CD4-positive, alpha-beta memory T cell (primary cell): ENCODE measurements around the gene VWF. TPM values are rescaled to one million over a fixed set of nuclear protein-coding genes. Genes with fewer than 3 reads are reported as not detected.

Experiments used
- CTCF ChIA-PET: fragments of 350-600 bp; sonication (Branson Sonifier 250); formaldehyde crosslinking; loops from one replicate; lab custom pipeline; 2021; ENCODE audit warnings: inconsistent platforms; ENCODE audit not compliant: partially characterized antibody; lab: Charles Lee
- POLR2A ChIA-PET: fragments of 350-600 bp; sonication (Branson Sonifier 250); formaldehyde crosslinking; loops from one replicate; lab custom pipeline; 2021; ENCODE audit not compliant: partially characterized antibody; lab: Charles Lee
- DNase-seq, 5 donors: peaks; one replicate each; pipeline versions ENCODE4 v3.0.0 to v3.0.0-alpha.2; 2020 to 2022; ENCODE audit warnings: mixed read lengths in 1 of 5
- H3K27ac ChIP-seq: one replicate; pipeline ENCODE4 v1.7.0; 2013; ENCODE audit warnings: low read depth, low read length
- H3K27me3 ChIP-seq: 2 replicates; pipeline ENCODE4 v1.7.0; 2013; ENCODE audit warnings: mild to moderate bottlenecking, low read length, moderate library complexity; ENCODE audit not compliant: insufficient read depth
- H3K36me3 ChIP-seq: 2 replicates; pipeline ENCODE4 v1.7.0; 2013; ENCODE audit warnings: mild to moderate bottlenecking, low read length, moderate library complexity; ENCODE audit not compliant: insufficient read depth
- H3K4me1 ChIP-seq: 2 replicates; pipeline ENCODE4 v1.7.0; 2013; ENCODE audit warnings: mild to moderate bottlenecking, low read length, moderate library complexity; ENCODE audit not compliant: insufficient read depth
- H3K4me3 ChIP-seq, 2 donors: one replicate each; pipeline ENCODE4 v1.7.0; 2013; ENCODE audit warnings: low read length in 2 of 2, mild to moderate bottlenecking in 1 of 2
- H3K9me3 ChIP-seq, 2 donors: one replicate each; pipeline ENCODE4 v1.7.0; 2013; ENCODE audit warnings: low read length in 2 of 2, control low read depth in 1 of 2; ENCODE audit not compliant: control insufficient read depth in 1 of 2
- H3K27ac Mint-ChIP-seq, 7 donors: one replicate each; pipeline ENCODE4 v1.8.0; 2020 to 2021; ENCODE audit warnings: mixed read lengths in 7 of 7, mild to moderate bottlenecking in 6 of 7, inconsistent platforms in 3 of 7, moderate library complexity in 3 of 7
- H3K27me3 Mint-ChIP-seq, 2 donors: one replicate each; pipeline ENCODE4 v1.8.0; 2020 to 2021; ENCODE audit warnings: mixed read lengths in 2 of 2
- H3K36me3 Mint-ChIP-seq, 2 donors: one replicate each; pipeline ENCODE4 v1.8.0; 2020 to 2021; ENCODE audit warnings: mixed read lengths in 2 of 2, inconsistent platforms in 1 of 2, mild to moderate bottlenecking in 1 of 2
- H3K4me1 Mint-ChIP-seq, 4 donors: one replicate each; pipeline ENCODE4 v1.8.0; 2020 to 2021; ENCODE audit warnings: mixed read lengths in 4 of 4, mild to moderate bottlenecking in 1 of 4
- H3K4me3 Mint-ChIP-seq, 8 donors: one replicate each; pipeline ENCODE4 v1.8.0; 2020 to 2021; ENCODE audit warnings: mixed read lengths in 8 of 8, mild to moderate bottlenecking in 7 of 8, moderate library complexity in 6 of 8, inconsistent platforms in 3 of 8
- H3K9me3 Mint-ChIP-seq, 8 donors: one replicate each; pipeline ENCODE4 v1.8.0; 2020 to 2021; ENCODE audit warnings: mixed read lengths in 8 of 8, mild to moderate bottlenecking in 5 of 8, inconsistent platforms in 3 of 8, moderate library complexity in 1 of 8
- intact Hi-C: fragments of 100-400 bp; cut with micrococcal nuclease; formaldehyde crosslinking; loops from one replicate; pipeline ENCODE4 v1.15.1; 2023
- polyA plus RNA-seq, 2 donors: library from polyadenylated mRNA; unstranded; fragments of 300-500 nt; fragmentation: Illumina TruSeq; gene quantifications; one replicate each; pipeline ENCODE4 v1.2.3, GENCODE V29; 2021
- total RNA-seq, 2 experiments: library from RNA; stranded (reverse); gene quantifications; one replicate each; pipeline ENCODE4 v1.2.3, GENCODE V29; 2021

Gene VWF
- total and polyA plus RNA-seq, 4 experiments from 2014 or later, result 0.03 to 0.17 (median 0.15) TPM; not detected in 1

DNA sequence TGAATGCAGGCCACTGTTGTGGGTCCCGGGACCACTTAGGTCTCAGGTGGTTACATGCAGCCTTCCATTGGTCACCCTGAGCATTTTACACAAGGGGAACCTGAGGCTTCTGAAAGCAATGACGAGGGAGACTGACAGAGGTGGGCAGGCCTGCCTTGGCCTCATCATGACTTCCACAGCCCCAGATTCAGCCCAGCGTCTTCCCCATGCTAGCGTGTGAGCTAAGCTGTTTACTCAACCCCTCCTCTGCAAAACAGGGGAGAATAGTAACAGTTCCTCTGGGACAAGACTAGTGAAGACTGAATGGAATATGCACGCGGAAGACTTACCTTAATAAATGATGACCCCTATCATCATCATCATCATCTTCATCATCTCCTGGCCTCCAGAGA, 46.8 kb downstream of the VWF start:
- intact Hi-C loops, result no loop called here
- no peaks in the 10 kb centered on the region for H3K36me3 Mint-ChIP-seq
- Histone ChIP-seq H3K36me3 (no peaks in the 10 kb centered on the region), H3K9me3 (no peaks in the 10 kb centered on the region), H3K27ac (no peak overlapping the region), H3K4me3 (no peak overlapping the region), H3K27me3 (peaks cover 14% of the 10 kb centered on the region), H3K4me1 (peaks cover 17% of the 10 kb centered on the region)
- ChIA-PET CTCF (no interaction called here), POLR2A (no interaction called here)
- H3K9me3 Mint-ChIP-seq, result no peaks in the 10 kb centered on the region
- no peak overlapping the region for H3K27ac Mint-ChIP-seq
- H3K27me3 Mint-ChIP-seq, result peaks cover 17 to 32% of the 10 kb centered on the region in 2 donors
- H3K4me1 Mint-ChIP-seq, result peaks cover 14 to 26% (median 18%) of the 10 kb centered on the region in 4 donors
- H3K4me3 Mint-ChIP-seq, result no peak overlapping the region
- no peak for DNase-seq

DNA sequence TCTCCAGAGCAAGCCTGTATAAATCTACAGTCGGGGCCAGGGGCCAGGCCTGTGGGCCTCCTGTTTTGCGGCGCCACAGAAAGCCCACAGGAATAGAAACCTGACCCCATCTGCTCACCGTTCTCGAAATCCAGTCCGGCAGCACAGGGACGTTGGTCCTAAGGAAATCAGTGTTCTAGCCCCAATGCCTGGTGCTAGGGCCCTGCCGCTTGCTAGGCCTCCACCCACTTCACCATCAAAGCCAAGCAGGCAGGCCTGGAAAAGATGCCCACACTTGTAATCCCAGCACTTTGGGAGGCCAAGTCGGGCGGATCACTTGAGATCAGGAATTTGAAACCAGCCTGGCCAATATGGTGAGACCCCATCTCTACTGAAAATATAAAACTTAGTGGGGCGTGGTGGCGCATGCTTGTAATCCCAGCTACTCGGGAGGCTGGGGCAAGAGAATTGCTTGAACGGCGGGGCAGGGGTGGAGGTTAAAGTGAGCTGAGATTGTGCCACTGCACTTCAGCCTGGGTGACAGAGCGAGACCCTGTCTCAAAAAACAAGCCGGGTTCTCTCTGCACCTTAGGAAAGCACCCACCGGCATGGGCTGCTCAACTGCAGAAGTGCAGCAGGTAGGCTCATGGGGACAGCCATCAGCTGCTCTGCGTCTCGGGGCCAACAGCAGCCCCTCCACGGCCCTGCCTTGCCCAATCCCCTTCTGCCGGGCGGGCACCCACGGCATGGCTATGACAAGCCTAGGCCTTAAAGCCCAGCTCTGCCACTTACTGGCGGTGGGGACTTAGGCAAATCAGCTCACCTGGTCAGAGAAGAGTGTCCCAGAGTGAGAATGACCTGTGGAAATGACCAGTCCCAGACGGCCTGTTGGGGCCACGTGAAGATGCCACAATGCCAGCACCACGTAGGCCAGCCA, 47.4 kb downstream of the VWF start:
- Mint-ChIP-seq H3K27ac (no peak overlapping the region), H3K4me1 (peaks cover 14 to 26% (median 18%) of the 10 kb centered on the region in 4 donors), H3K4me3 (no peak overlapping the region), H3K9me3 (no peaks in the 10 kb centered on the region), H3K27me3 (peaks cover 19 to 34% of the 10 kb centered on the region in 2 donors), H3K36me3 (no peaks in the 10 kb centered on the region)
- H3K36me3 ChIP-seq, result no peaks in the 10 kb centered on the region
- POLR2A ChIA-PET, result no interaction called here
- H3K4me3 ChIP-seq, result no peak overlapping the region
- H3K4me1 ChIP-seq, result peaks cover 17% of the 10 kb centered on the region
- intact Hi-C loops, result no loop called here
- CTCF ChIA-PET, result interaction anchor here (1.0 kb wide), 1 partner anchor 9 kb away, joined by 3 read pairs; no protein-coding TSS in a partner anchor
- DNase-seq, result no peak
- no peak overlapping the region for H3K27ac ChIP-seq
- no peaks in the 10 kb centered on the region for H3K9me3 ChIP-seq
- H3K27me3 ChIP-seq, result peaks cover 14% of the 10 kb centered on the region

DNA sequence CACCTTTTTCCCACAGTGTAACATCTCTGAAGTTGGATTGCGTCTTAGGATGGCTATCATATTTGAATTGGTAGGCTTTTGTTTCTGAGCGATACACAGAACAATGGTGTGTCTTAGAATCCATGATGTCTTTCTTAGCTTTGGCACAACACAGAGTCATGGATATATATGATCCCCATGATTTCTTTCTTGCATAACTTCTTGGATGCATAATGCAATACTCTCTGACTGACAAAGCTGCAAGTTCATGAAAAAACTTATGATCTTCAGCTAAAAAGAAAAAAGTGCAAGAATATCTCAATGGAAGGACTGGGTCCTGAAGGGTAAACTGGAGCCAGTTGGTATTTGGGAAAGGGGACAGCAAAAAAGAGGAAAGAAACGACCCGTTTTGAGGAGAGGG, 48.1 kb downstream of the VWF start:
- H3K9me3 ChIP-seq, result no peaks in the 10 kb centered on the region
- H3K4me3 Mint-ChIP-seq, result peak overlapping the region in 5 of 8 donors; percentile 15 to 85 (median 57)
- H3K36me3 Mint-ChIP-seq, result no peaks in the 10 kb centered on the region
- no peak overlapping the region for H3K4me3 ChIP-seq
- peaks cover 19 to 35% of the 10 kb centered on the region in 2 donors for H3K27me3 Mint-ChIP-seq
- H3K4me1 Mint-ChIP-seq, result peaks cover 14 to 26% (median 18%) of the 10 kb centered on the region in 4 donors
- H3K27ac ChIP-seq, result no peak overlapping the region
- ChIA-PET POLR2A (no interaction called here), CTCF (interaction anchor here (1.0 to 1.1 kb wide), 2 partner anchors 10 to 65 kb away, joined by 3 read pairs; no protein-coding TSS in a partner anchor)
- H3K27me3 ChIP-seq, result peaks cover 14% of the 10 kb centered on the region
- no peaks in the 10 kb centered on the region for H3K9me3 Mint-ChIP-seq
- intact Hi-C loops, result no loop called here
- peaks cover 17% of the 10 kb centered on the region for H3K4me1 ChIP-seq
- DNase-seq, result no peak
- H3K27ac Mint-ChIP-seq, result peak overlapping the region in 1 of 7 donors; percentile 13
- H3K36me3 ChIP-seq, result no peaks in the 10 kb centered on the region

DNA sequence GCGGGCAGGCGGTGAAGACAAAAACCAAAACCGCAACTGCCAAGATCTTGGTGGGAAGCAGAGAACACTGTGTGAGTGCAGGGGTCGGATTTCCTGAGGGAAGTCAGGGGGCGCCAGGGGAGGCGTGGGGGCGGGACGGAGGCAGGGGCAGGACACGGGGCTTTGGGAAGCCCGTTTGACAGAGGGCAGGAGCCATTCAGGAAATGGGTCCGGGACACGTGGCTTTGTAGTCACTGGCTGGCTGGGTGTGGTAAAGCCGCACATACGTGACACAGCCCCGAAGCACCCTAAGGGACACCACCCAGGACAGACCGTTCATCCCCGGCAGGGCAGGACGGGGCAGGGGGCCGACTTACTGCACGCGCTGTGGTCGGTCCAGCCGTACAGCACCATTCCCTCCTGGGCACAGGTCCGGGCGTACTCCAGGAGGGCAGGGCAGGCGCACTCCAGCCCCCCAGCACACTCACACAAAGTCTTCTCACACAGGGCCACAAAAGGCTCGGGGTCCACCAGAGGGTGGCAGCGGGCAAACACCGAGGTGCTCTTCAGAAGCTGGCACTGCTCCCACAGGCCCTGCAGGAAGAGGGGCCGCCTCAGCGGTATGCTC, 49.4 kb downstream of the VWF start:
- H3K4me3 Mint-ChIP-seq, result peak overlapping the region; percentile 63 to 87 (median 84)
- DNase-seq, result peak in 2 of 5 donors; percentile 7 to 11
- H3K4me1 Mint-ChIP-seq, result peaks cover 17 to 34% (median 19%) of the 10 kb centered on the region in 4 donors
- ChIA-PET POLR2A (no interaction called here), CTCF (interaction anchor here (0.9 to 2.0 kb wide), 3 partner anchors 66 to 204 kb away, joined by 3 to 8 read pairs (median 3); no protein-coding TSS in a partner anchor)
- peak overlapping the region in 5 of 7 donors; percentile 31 to 88 (median 70) for H3K27ac Mint-ChIP-seq
- H3K9me3 Mint-ChIP-seq, result no peaks in the 10 kb centered on the region
- Histone ChIP-seq H3K27me3 (peaks cover 14% of the 10 kb centered on the region), H3K9me3 (no peaks in the 10 kb centered on the region), H3K36me3 (no peaks in the 10 kb centered on the region), H3K4me1 (peaks cover 18% of the 10 kb centered on the region), H3K4me3 (peak overlapping the region in 1 of 2 donors; percentile 54), H3K27ac (no peak overlapping the region)
- H3K36me3 Mint-ChIP-seq, result no peaks in the 10 kb centered on the region
- intact Hi-C loops, result no loop called here
- peaks cover 19 to 30% of the 10 kb centered on the region in 2 donors for H3K27me3 Mint-ChIP-seq

DNA sequence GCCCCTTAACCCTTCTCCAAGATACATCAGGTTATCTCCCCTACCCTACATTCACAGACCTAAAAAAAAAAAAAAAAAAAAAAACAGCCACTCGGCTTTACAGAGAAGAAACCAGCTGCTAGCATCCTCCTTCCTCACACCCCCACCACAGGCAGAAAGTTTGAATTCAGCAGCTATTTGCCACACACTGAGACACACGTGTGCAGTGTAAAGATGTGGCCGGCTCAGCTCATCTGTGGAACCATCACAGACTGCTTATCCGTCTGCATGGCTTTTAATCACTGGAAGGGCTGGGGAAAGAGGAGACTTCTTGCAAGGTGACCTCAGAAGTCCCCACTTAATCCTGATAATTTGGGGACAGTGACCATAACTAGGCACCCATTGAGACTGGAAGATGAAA, 50.0 kb downstream of the VWF start:
- Histone ChIP-seq H3K27me3 (peaks cover 14% of the 10 kb centered on the region), H3K9me3 (no peaks in the 10 kb centered on the region), H3K4me3 (peak overlapping the region in 1 of 2 donors; percentile 54), H3K4me1 (peaks cover 25% of the 10 kb centered on the region), H3K27ac (no peak overlapping the region), H3K36me3 (no peaks in the 10 kb centered on the region)
- Mint-ChIP-seq H3K9me3 (no peaks in the 10 kb centered on the region), H3K4me1 (peaks cover 23 to 40% (median 26%) of the 10 kb centered on the region in 4 donors), H3K4me3 (peak overlapping the region; percentile 63 to 87 (median 84)), H3K27me3 (peaks cover 19 to 29% of the 10 kb centered on the region in 2 donors), H3K36me3 (no peaks in the 10 kb centered on the region), H3K27ac (peak overlapping the region in 4 of 7 donors; percentile 70 to 88 (median 75))
- peak in 4 of 5 donors; percentile 5 to 20 (median 18) for DNase-seq
- intact Hi-C loops, result no loop called here
- ChIA-PET CTCF (interaction anchor here (0.7 to 2.0 kb wide), 3 partner anchors 67 to 205 kb away, joined by 4 to 8 read pairs (median 4); no protein-coding TSS in a partner anchor), POLR2A (no interaction called here)

DNA sequence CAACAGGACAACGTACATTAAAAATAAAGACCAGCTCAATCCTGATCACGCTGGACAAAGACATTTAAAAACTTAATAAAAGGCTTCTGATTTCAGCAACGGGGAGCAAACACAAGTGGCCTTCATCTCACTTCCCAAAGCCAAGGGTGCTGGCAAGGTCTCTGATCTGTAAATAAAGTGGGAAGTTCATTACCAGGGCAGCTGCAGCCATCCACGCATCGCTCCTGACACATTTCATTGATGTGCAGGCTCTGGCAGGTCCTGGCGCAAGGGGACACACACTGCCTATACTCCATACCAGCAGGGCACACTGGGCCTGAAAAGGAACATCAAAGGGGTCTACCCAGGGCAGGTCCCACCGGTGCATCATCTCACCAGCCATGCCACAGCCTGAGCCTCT, 51.0 kb downstream of the VWF start:
- Mint-ChIP-seq H3K27me3 (peaks cover 19 to 27% of the 10 kb centered on the region in 2 donors), H3K27ac (no peak overlapping the region), H3K4me3 (no peak overlapping the region), H3K36me3 (no peaks in the 10 kb centered on the region), H3K4me1 (peaks cover 26 to 44% (median 29%) of the 10 kb centered on the region in 4 donors), H3K9me3 (no peaks in the 10 kb centered on the region)
- H3K4me1 ChIP-seq, result peaks cover 30% of the 10 kb centered on the region
- intact Hi-C loops, result no loop called here
- H3K36me3 ChIP-seq, result no peaks in the 10 kb centered on the region
- no peak overlapping the region for H3K4me3 ChIP-seq
- H3K27me3 ChIP-seq, result peaks cover 14% of the 10 kb centered on the region
- no peaks in the 10 kb centered on the region for H3K9me3 ChIP-seq
- no peak for DNase-seq
- POLR2A ChIA-PET, result no interaction called here
- CTCF ChIA-PET, result interaction anchor here (0.7 kb wide), 1 partner anchor 140 kb away, joined by 3 read pairs; no protein-coding TSS in a partner anchor
- H3K27ac ChIP-seq, result no peak overlapping the region
